IPS-NIHi11 (cell line): ENCODE results near the gene FASTK.

ENCODE experiments used
- DNase-seq: peaks from one replicate; pipeline ENCODE4 v3.0.0; 2012; ENCODE audit warnings: mixed read lengths, low spot score

The FASTK gene

DNA sequence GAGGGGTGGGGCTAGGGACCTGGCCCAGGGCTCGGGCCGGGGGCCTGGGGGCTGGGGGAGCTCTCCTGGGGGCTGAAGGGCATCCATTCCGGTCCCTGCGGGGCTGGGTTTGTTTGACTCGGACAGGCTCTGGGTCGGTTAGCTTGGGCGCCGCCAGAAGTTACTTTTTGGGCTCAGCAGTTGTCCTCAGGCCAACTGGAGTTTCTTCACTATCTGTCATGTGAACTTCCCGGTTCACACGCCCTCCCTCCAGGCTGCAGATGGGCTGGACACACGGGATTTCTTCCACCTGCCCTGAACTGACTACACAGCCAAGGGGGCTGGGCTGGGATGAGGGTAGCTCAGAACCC, 17.4 kb downstream of the FASTK start:
- DNase-seq = no peak

DNA sequence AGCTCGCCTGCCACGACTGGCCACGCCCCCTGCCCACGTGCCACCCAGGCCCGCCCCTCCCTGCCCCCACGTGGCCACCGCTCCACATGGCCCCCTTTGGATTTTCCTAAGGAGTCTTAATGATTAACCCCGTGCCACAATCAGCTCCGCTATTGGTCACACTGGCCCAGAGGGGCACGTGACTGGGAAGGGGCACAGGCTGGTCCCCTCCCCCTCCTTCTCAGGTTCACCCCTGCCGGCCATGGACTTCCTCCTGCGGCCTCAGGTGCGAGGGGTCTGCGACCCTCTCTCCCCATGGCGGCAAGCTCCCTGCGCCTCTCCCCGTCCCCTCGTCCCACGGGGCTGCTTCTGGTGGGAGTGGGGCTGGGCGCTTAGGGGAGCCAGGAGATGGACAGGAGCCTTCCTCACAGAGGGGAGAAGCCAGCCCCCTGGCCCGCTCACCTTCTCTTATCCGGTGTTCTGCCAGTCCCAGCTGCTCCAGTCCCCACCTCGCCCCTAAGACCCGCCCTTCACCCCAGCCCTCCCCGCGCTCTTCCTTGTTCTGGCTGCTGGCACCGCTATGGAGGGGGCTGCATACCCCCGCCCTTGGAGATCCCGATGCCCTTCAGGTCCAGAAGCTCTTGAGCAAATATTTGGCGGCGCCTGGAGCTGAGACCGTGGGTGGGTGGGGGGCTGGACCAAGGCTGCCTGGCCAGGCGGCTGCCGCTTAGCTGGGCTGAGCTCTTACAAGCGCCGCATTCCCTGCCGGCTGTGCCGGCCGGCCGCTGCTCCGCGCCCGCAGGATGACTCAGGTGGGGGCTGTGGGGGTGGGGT, 18.0 kb downstream of the FASTK start:
- peak; percentile 85 for DNase-seq

DNA sequence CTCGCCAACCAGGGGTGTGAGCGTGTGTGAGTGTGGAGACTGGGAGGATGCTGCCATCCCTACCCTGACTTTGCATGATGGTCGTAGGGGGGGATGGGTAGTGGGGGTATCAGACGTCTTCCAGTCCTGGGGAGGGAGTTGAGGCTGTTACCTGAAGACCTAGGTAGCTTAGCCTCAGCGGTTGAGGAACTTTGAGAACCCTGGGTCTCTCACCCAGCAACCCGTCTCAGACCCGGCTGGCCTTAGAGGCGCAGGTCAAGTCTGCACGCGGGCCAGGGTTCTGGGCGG, 18.6 kb downstream of the FASTK start:
- DNase-seq = no peak

DNA sequence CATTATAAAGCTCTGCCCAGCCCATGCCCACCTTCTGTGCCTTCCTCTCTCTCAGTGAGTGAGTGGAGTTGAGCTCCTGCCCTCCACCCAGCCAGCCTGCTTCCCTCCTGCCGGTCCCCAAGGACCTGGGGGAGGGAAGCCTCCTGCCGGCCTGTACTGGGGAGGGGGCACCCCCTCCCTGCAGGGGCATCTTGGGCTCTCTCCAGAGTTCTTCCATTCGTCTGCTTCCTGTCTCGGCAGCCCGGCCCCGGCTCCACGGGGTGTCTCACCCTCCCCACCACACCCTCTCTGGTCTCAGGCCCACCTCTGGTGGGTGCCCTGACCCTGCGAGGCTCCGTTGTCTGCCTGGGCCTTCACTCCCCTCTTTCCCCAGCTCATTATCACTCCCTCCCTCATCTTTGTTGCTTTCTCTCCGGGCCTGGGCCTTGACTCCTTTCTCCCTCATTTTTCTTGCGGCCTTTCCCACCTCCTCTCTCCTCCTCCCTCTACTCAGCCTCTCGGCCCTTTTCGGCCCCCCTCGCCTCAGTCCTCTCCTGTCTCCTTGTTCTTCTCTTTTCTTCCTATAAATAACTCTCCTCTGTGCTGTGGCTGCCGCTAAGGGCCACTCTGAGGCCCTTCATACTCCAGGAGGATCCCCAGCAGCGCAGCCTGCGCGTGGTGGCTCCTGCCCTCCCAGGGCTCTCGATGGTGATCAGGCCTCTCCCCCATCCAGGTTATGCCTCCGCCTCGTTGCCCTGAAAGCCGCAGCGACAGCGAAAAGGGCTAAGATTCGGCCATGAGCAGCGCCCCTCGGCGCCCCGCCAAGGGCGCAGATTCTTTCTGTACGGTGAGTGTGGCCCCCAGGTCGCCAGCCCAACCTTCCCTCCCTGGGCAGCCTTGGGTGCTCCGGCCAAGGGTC, 19.1 kb downstream of the FASTK start:
- no peak for DNase-seq

DNA sequence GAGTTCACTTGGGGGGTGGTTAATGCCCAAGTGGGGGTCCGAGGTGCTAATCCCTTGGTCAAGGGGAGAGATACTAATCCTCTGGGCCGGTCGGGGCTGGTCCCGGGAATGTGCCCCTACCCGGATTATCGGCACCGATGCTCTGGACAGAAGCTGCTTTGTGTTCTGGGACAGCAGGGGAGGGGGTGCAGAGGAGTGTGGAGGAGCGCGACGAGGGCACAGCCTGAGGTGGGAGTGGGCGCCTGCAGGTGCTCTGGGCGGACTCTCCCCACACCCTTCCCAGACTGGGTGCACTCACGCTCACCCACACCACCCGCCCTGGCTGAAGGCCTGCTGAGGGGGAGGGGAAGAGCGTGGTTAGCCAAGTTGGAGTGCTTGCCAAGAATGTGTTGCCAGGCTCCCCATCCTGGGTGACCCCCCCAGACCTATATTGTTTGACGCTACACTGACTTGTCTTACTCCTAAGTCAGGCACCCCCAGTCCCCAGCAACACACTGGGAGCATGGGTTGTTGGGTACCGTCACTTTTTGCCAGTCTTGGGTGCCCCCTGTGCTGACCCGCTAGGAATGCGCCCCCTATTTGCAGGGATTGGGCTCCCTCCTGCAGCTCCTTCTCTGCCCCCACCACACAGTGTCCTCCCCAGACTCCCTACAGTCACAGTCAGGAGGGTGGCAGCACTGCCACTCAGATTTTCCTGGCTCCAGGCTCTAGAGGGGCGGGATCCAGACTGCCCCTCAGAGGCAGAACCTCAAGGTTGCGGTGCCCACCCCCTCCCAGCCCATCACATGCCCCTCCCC, 20.0 kb downstream of the FASTK start:
- no peak for DNase-seq

DNA sequence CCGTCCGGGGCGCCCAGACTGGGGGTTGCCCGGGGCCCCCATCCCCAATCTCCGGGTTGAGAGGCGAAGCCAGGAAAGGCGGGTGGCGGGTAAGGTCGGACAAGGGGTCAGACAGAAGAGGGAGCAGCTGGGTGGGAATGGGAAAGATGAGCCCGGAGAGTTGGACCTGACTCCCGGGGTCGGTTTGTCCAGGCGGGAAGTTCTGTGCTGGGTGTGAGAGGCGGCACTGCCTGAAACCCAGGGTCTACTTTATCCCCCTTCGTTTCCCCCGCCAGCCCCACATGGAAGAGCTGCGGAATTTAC, 20.5 kb downstream of the FASTK start:
- DNase-seq = no peak

DNA sequence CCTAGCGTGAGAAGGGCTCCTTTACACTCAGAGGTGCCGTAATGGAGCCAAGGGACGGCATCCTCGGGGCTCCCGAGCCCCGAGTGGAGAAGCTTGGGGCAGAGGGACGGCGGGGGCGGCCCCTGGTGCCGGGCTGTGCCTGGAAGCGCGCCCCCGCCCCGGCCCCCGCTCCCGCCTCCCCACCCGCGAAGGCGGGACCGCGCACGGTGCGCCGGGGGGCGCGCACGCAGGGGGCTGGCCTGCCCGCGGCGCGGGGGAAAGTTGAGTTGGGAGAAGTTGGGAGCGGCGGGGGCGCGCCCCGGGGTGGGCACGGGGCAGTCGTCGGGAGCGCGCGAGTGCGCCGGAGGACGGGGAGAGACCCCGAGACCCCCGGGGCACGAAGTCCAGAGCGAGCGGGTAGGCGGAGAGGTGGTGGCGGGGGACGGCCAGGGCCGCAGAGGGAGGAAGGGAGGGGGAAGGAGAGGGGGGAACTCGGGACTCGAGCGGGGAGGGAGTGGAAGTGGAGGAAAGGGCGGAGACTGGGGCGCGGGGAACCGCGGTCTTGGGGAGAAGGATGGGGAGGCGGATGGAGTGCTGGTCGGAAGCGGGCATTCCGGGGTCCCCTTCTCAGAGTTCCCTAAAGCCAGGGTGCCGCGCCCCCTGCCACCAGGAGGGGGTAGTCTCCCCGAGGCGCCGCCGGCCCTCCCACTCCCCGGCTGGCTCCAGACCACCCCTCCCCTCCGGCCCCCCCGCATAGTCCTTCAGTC, 21.1 kb downstream of the FASTK start, which contains the start of gene SLC4A2:
Gene SLC4A2, plus strand, starts transcription at position 223 of the 746 bp plus-strand sequence. CDS start 2,399 bp downstream, outside the sequence.
- DNase-seq = peak; percentile 85

DNA sequence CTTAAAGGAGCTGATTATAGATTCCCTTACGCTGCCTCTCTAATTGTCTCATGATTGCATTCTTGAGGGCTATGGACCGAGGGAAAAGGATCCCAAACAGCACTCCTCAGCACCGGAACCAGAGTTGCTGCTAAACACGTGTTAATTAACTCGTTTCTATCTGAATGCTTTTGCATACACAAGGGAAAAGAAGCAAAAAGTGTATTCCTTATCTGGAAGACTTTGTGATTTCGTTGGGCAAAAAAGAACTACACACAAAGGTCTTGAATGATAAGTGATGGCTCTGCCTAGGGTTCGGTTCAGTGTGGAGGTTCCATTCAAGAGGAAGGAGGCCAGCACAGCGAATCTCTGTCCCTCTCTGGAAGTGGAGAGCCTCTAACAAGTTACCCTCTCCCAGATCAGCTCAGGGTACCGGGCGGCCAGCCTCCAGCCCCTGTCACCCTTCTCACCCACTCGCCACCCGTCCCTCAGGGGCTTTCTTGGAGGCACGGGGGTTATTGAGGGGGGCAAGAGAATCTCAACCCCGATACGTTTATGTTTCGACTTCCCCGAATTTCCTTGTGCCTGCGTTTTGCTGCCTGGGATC, 21.7 kb downstream of the FASTK start:
- DNase-seq = no peak

DNA sequence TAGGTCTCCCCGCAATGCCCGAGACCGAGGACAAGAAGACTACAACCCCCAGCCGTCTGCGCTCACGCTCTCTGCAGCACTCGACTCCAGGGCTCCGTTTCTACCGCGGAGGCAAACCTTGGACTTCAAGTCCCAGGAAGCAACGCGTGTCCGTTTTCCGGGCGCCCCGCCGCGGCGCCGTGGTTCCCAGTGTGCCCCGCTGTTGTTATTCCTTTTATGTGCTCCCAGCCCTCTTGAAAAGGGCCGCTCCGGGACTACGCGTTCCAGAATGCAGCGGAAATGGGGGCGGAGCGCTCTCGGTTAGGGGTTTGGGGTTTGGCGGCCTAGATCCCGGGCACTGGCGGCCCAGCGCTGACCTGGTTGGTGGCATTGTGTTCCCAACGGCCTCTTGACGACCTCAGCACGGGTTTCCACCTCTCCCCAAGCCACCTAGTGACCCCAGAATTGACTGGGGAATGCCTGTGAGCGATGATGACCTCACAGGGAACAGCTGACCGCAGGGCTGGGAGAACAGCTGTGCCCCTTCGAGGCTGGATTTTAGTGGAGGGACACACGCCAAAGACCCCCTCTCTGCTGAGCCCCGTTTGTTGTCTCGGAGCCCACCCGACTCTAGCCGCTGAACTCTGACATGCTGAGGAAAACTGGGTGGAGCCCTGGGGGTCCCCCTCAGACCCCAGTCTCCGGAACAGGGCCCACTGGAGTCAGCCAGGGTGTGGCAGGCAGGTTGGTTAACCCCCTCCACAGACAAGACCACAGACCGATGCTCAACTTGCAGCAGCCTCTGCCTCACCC, 22.4 kb downstream of the FASTK start:
- peak; percentile 95 for DNase-seq

DNA sequence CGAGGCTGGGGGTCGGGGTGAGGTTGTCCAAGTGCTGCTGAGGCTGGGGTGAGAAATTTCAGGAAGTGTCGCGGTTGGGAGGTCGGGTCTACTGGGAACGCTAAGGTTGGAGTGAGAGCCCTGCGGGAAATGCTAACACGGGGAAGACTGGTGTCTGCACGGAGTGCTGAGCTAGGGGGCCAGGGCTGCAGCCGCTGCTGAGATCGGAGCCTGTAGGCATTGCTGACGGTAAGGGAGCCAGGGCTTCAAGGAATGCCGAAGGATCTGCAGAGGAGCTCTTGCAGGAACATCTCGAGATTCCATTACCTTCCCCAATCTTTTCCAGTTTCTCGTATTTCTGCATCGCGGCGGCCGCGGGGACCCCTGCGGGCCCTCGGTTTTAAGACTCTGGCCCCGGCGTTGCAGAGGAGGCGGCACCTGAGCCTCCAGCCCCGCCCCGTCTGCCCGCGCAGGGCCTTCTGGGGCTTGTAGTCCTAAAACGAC, 23.1 kb downstream of the FASTK start, which contains the start of gene CDK5:
Gene CDK5, minus strand, starts transcription at position 392 of the 483 bp plus-strand sequence. Its CDS starts 49 bp downstream, at position 343.
- DNase-seq = no peak

DNA sequence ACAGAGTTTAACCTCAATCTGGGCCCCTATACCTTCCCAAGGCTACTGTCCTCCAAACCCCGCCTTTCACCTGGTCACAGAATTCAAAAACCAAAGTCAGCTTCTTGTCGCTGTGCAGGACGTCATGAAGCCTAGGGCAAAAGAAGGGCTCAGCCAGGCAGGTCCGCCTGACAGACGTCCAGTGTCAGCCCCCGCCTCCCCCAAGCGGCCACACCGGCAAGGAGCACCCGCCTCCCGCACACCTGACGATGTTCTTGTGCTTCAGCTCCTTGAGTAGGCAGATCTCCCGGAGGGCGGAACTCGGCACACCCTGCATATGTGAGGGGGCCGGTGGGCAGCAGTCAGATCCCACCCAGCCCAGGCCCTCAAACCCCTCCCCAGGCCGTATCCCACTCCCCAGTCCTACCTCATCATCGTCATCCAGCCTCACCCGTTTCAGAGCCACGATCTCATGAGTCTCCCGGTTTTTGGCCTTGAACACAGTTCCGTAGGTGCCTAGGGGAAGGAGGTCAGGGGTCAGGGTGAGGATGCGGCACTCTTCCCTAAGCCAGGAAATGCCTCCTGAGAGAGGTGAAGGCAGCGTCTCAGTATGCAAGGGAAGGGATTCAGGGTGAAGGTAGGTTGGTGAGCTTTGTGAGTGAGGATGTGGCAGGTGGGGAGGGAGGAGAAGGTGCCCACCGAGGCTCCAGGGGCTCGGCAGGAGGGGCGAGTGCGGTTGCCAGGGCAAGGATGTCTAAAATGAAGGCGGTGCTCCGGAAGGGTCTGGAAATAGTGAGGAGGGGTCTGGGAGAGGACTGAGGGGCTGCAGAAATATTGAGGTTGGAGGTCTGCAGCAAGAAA, 23.7 kb downstream of the FASTK start:
- DNase-seq = peak; percentile 51

DNA sequence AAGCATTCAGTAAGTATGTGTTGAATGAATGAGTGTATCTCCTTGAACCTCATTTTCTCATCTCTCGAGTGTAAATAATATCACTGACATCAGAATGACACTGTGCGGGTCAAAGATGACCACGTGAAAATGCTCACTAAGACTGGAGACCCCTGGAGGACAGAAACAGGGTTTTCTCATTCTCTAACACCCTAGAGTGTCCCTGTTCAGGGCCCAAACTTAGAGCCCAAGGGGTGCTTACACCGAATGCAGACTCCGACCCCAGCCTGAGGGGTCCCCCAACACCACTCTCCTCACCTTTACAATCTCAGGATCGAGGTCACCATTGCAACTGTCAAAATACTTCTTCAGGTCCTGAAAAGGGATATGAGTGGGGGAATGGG, 24.3 kb downstream of the FASTK start:
- no peak for DNase-seq

DNA sequence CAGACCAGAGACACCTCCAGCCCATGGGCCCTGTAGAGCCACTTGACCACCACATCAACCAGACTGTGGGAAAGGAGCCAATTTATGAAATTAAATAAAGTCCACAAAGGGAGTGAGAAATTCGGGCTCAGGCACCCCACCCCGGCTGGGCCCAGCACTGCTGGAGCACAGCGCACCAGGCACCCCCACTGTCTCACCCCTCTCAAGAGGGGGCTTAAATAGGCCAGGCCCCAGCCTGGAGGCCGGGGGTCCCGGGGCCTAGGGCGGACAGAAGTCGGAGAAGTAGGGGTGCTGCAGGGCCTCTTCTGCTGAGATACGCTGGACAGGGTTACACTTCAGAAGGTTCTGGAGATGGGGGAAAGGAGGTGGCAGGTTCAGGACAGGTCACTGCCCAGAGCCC, 26.9 kb downstream of the FASTK start:
- no peak for DNase-seq

DNA sequence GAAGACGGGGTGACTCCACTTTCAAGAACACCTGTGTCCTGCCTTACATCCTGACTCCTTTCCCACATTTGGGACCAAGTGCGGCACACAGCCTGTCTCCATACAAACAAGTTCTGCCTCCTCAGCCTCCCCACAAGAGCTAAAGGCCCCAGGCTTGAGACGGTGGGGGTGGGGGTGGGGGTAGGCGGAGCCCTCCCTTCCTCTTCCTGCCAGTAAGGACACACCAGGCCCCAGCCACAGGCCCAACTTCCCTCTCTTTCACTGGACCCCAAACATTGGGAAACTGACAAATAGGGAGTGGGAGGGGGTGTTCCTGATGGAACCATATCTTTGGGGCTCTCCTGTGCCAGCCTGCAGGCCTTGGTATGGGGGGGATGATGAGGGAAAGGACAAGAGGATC, 27.5 kb downstream of the FASTK start:
- no peak for DNase-seq

DNA sequence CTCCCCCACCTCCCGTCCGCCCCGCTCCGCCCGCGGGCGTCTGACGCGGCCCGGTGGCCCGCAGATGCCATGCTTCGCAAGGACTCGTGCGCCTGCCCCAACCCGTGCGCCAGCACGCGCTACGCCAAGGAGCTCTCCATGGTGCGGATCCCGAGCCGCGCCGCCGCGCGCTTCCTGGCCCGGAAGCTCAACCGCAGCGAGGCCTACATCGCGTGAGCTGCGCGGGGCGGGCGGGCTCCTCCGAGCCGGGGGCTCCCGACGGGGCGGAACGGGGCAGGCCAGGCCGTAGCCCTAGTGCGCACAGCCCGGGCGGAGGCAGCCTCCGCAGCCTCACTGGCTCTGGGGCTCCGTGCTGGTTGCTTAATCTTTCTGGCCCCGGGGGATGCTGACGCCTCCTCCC, 29.5 kb downstream of the FASTK start:
- DNase-seq = peak; percentile 94

DNA sequence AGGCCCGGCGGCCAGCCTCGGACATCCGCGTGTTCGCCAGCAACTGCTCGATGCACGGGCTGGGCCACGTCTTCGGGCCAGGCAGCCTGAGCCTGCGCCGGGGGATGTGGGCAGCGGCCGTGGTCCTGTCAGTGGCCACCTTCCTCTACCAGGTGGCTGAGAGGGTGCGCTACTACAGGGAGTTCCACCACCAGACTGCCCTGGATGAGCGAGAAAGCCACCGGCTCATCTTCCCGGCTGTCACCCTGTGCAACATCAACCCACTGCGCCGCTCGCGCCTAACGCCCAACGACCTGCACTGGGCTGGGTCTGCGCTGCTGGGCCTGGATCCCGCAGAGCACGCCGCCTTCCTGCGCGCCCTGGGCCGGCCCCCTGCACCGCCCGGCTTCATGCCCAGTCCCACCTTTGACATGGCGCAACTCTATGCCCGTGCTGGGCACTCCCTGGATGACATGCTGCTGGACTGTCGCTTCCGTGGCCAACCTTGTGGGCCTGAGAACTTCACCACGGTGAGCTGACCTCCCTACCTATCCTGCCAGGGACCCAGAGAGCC, 31.6 kb downstream of the FASTK start:
- no peak for DNase-seq

DNA sequence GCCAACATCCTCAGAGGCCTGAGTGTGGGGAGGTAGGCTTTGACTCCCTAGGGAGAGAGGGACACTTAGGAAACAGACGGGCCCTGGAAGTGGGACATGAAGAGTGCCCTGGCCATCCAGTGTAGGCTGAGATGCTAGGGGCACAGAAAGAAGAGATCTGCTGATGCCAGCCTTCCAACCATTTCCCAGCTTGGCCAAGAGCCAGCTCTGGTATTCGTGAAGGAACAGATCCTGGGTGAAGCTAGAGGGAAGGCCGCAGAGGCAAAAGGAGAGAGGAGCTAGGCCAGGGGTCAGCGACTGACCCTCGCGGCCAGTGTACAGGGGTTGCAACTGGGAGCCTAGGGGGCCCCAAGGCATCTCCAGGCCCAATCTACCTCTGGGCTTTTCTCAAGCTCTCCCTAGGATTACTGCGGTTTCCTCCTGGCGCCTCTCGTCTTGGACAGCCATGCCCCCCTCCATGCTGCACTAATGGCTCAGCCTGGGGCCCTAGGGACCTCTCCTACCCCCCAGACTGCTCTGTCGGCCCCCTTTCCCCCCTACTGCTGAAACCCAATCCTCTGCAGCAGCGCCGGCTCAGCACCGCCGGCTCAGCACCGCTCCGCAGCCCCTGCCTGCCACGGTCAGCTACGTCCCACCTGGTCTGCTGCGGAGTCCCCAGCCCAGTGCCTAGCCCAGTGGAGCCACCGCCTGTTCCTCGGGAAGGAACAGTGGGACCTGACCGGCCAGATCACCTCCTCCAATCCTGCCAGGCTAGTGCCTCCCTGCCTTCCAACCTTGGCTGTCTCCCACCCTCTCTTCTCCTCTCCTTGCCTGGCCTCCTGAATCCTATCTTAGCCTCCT, 32.4 kb downstream of the FASTK start, which contains the start of gene ASIC3:
Gene ASIC3, plus strand, starts transcription at position 556 of the 840 bp plus-strand sequence. CDS start 355 bp downstream, outside the sequence.
- no peak for DNase-seq
